Activated T-helper 17 cell treated with anti-CD3 and anti-CD28 coated beads, Interleukin-2, amount 50 U/mL, for 72 hours (primary cell): ENCODE results near the gene STARD4. TPM values are rescaled to one million over a fixed set of nuclear protein-coding genes. Genes with fewer than 3 reads are reported as not detected.

Source experiments
- ATAC-seq: fragments of 150-1000 bp; cut with Tn5 transposase; replicated peaks from 2 replicates; pipeline ENCODE4 v1.10.0; 2021; ENCODE audit warnings: mild to moderate bottlenecking, moderate library complexity
- H3K27ac Mint-ChIP-seq: one replicate; pipeline ENCODE4 v1.8.0; 2022; ENCODE audit warnings: mixed read lengths
- H3K27me3 Mint-ChIP-seq: one replicate; pipeline ENCODE4 v1.8.0; 2022; ENCODE audit warnings: mixed read lengths
- H3K36me3 Mint-ChIP-seq: one replicate; pipeline ENCODE4 v1.8.0; 2022; ENCODE audit warnings: low read depth, mild to moderate bottlenecking, mixed read lengths
- H3K4me1 Mint-ChIP-seq: one replicate; pipeline ENCODE4 v1.8.0; 2022; ENCODE audit warnings: mixed read lengths
- H3K4me3 Mint-ChIP-seq: one replicate; pipeline ENCODE4 v1.8.0; 2022; ENCODE audit warnings: mild to moderate bottlenecking, mixed read lengths
- H3K9me3 Mint-ChIP-seq: one replicate; pipeline ENCODE4 v1.8.0; 2022; ENCODE audit warnings: mixed read lengths
- total RNA-seq, 2 donors: library from RNA; stranded (reverse); gene quantifications; one replicate each; pipeline ENCODE4 v1.2.3, GENCODE V29; 2022

The STARD4 gene
- total RNA-seq, result 100 to 1,000 TPM in 1 of 2 donors, 10 to 100 TPM in 1; 48.7 to 102 TPM

- Mint-ChIP-seq H3K4me1 (peaks cover 29% of the 10 kb centered on the region), H3K36me3 (peaks cover 44% of the 10 kb centered on the region), H3K27me3 (no peaks in the 10 kb centered on the region), H3K27ac (peak within 1 kb of the TSS; percentile 99), H3K4me3 (peak within 1 kb of the TSS; percentile 96), H3K9me3 (no peaks in the 10 kb centered on the region)
- peak; percentile 91 for ATAC-seq
Measured at GRCh38 chr5:111512375-111513130, at the start of gene STARD4. Gene STARD4 (minus strand): TSS chr5:111512535. CDS start chr5:111507433, 5,102 bp downstream.

GRCh38 chr5:111559680-111560079 lies 47.3 kb upstream of the STARD4 start:
- H3K4me3 Mint-ChIP-seq, result no peak overlapping the region
- ATAC-seq, result no peak
- H3K27me3 Mint-ChIP-seq, result peaks cover 18% of the 10 kb centered on the region
- no peaks in the 10 kb centered on the region for H3K4me1 Mint-ChIP-seq
- peaks cover 10% of the 10 kb centered on the region for H3K9me3 Mint-ChIP-seq
- H3K36me3 Mint-ChIP-seq, result no peaks in the 10 kb centered on the region
- H3K27ac Mint-ChIP-seq, result no peak overlapping the region

GRCh38 chr5:111557686-111558085 lies 45.4 kb upstream of the STARD4 start:
- no peak overlapping the region for H3K4me3 Mint-ChIP-seq
- ATAC-seq, result no peak
- H3K27ac Mint-ChIP-seq, result no peak overlapping the region
- peaks cover 10% of the 10 kb centered on the region for H3K9me3 Mint-ChIP-seq
- no peaks in the 10 kb centered on the region for H3K36me3 Mint-ChIP-seq
- H3K27me3 Mint-ChIP-seq, result peaks cover 18% of the 10 kb centered on the region
- H3K4me1 Mint-ChIP-seq, result no peaks in the 10 kb centered on the region

- ATAC-seq, result no peak
- no peak overlapping the region for H3K4me3 Mint-ChIP-seq
- H3K36me3 Mint-ChIP-seq, result no peaks in the 10 kb centered on the region
- H3K4me1 Mint-ChIP-seq, result peaks cover under 1% of the 10 kb centered on the region
- H3K27me3 Mint-ChIP-seq, result peaks cover 14% of the 10 kb centered on the region
- peaks cover 10% of the 10 kb centered on the region for H3K9me3 Mint-ChIP-seq
- no peak overlapping the region for H3K27ac Mint-ChIP-seq
Measured at GRCh38 chr5:111557111-111557510, 44.8 kb upstream of the STARD4 start.

- Mint-ChIP-seq H3K4me3 (no peak overlapping the region), H3K27me3 (peaks cover 12% of the 10 kb centered on the region), H3K36me3 (no peaks in the 10 kb centered on the region), H3K4me1 (peaks cover 6% of the 10 kb centered on the region), H3K9me3 (peaks cover 10% of the 10 kb centered on the region), H3K27ac (no peak overlapping the region)
- no peak for ATAC-seq
Measured at GRCh38 chr5:111556501-111556900, 44.2 kb upstream of the STARD4 start.

GRCh38 chr5:111555760-111556159 lies 43.4 kb upstream of the STARD4 start:
- Mint-ChIP-seq H3K4me1 (peaks cover 9% of the 10 kb centered on the region), H3K27ac (no peak overlapping the region), H3K9me3 (peaks cover 10% of the 10 kb centered on the region), H3K4me3 (no peak overlapping the region), H3K27me3 (peaks cover 10% of the 10 kb centered on the region), H3K36me3 (no peaks in the 10 kb centered on the region)
- ATAC-seq, result no peak

GRCh38 chr5:111553868-111554267 lies 41.5 kb upstream of the STARD4 start:
- Mint-ChIP-seq H3K9me3 (no peaks in the 10 kb centered on the region), H3K27me3 (no peaks in the 10 kb centered on the region), H3K4me1 (peaks cover 13% of the 10 kb centered on the region), H3K27ac (peak overlapping the region; percentile 16), H3K4me3 (no peak overlapping the region), H3K36me3 (no peaks in the 10 kb centered on the region)
- no peak for ATAC-seq

- no peak overlapping the region for H3K4me3 Mint-ChIP-seq
- no peaks in the 10 kb centered on the region for H3K27me3 Mint-ChIP-seq
- no peak for ATAC-seq
- H3K4me1 Mint-ChIP-seq, result peaks cover 13% of the 10 kb centered on the region
- H3K27ac Mint-ChIP-seq, result no peak overlapping the region
- no peaks in the 10 kb centered on the region for H3K9me3 Mint-ChIP-seq
- H3K36me3 Mint-ChIP-seq, result no peaks in the 10 kb centered on the region
Measured at GRCh38 chr5:111552896-111553295, 40.6 kb upstream of the STARD4 start.

GRCh38 chr5:111552492-111552891 lies 40.2 kb upstream of the STARD4 start:
- no peak for ATAC-seq
- no peaks in the 10 kb centered on the region for H3K27me3 Mint-ChIP-seq
- H3K4me1 Mint-ChIP-seq, result peaks cover 13% of the 10 kb centered on the region
- no peaks in the 10 kb centered on the region for H3K36me3 Mint-ChIP-seq
- H3K4me3 Mint-ChIP-seq, result no peak overlapping the region
- H3K27ac Mint-ChIP-seq, result no peak overlapping the region
- no peaks in the 10 kb centered on the region for H3K9me3 Mint-ChIP-seq

- H3K27me3 Mint-ChIP-seq, result no peaks in the 10 kb centered on the region
- H3K9me3 Mint-ChIP-seq, result no peaks in the 10 kb centered on the region
- H3K4me3 Mint-ChIP-seq, result peak overlapping the region; percentile 33
- ATAC-seq, result peak; percentile 40
- peak overlapping the region; percentile 3 for H3K27ac Mint-ChIP-seq
- H3K4me1 Mint-ChIP-seq, result peaks cover 13% of the 10 kb centered on the region
- no peaks in the 10 kb centered on the region for H3K36me3 Mint-ChIP-seq
Measured at GRCh38 chr5:111551569-111552275, 39.4 kb upstream of the STARD4 start.

GRCh38 chr5:111551161-111551560 lies 38.8 kb upstream of the STARD4 start:
- peak overlapping the region; percentile 3 for H3K27ac Mint-ChIP-seq
- H3K4me3 Mint-ChIP-seq, result peak overlapping the region; percentile 33
- no peaks in the 10 kb centered on the region for H3K36me3 Mint-ChIP-seq
- no peak for ATAC-seq
- H3K9me3 Mint-ChIP-seq, result no peaks in the 10 kb centered on the region
- H3K27me3 Mint-ChIP-seq, result no peaks in the 10 kb centered on the region
- H3K4me1 Mint-ChIP-seq, result peaks cover 13% of the 10 kb centered on the region

GRCh38 chr5:111550282-111551020 lies 38.1 kb upstream of the STARD4 start:
- Mint-ChIP-seq H3K36me3 (no peaks in the 10 kb centered on the region), H3K4me1 (peaks cover 13% of the 10 kb centered on the region), H3K9me3 (no peaks in the 10 kb centered on the region), H3K27ac (peak overlapping the region; percentile 3), H3K27me3 (no peaks in the 10 kb centered on the region), H3K4me3 (peak overlapping the region; percentile 33)
- peak; percentile 91 for ATAC-seq

- Mint-ChIP-seq H3K27me3 (no peaks in the 10 kb centered on the region), H3K36me3 (no peaks in the 10 kb centered on the region), H3K4me1 (peaks cover 13% of the 10 kb centered on the region), H3K9me3 (no peaks in the 10 kb centered on the region), H3K4me3 (no peak overlapping the region), H3K27ac (no peak overlapping the region)
- no peak for ATAC-seq
Measured at GRCh38 chr5:111548992-111549649, 36.8 kb upstream of the STARD4 start.

GRCh38 chr5:111548348-111548950 lies 36.1 kb upstream of the STARD4 start:
- Mint-ChIP-seq H3K4me1 (peaks cover 13% of the 10 kb centered on the region), H3K4me3 (no peak overlapping the region), H3K36me3 (no peaks in the 10 kb centered on the region), H3K27ac (no peak overlapping the region), H3K27me3 (no peaks in the 10 kb centered on the region), H3K9me3 (no peaks in the 10 kb centered on the region)
- ATAC-seq, result no peak
